Adipose tissue (tissue), 3 donors: Measurements from ENCODE around the gene CENATAC. TPM values are rescaled to one million over a fixed set of nuclear protein-coding genes. Genes with fewer than 3 reads are reported as not detected.
"Not testable (repeated sequence)": the region's sequence is repeated elsewhere in the genome, so short reads cannot be mapped to it uniquely, and the experiment has no call there.

Experiments used
- H3K27ac ChIP-seq: one replicate; pipeline ENCODE4 v1.5.1; 2013; ENCODE audit warnings: low read depth, low read length
- WGBS, 3 donors: extraction: QIAGEN DNeasy Blood & Tissue Kit; methylation state at CpG; one replicate each; pipeline ENCODE4 v1.1.7; 2013; 5-methylcytosine and 5-hydroxymethylcytosine counted together
- polyA plus RNA-seq, 3 donors: library from polyadenylated mRNA; stranded (reverse); fragments of 200-250 nt; gene quantifications; one replicate each; pipeline ENCODE4 v1.2.3, GENCODE V29; 2013
- donor health status: healthy with polysubstance abuse.
- donor health status: Bipolar disorder and iron deficiency.
- donor health status: healthy.

Gene CENATAC
- polyA plus RNA-seq, 3 donors, result 6.1 to 28.3 (median 13.7) TPM

- H3K27ac ChIP-seq, result no peak overlapping the region
- WGBS, 3 donors, result 90 to 95% (median 91%) methylated on average over 4 of the region's 4 CpGs
Observed at GRCh38 chr11:119041821-119042514, 44.0 kb downstream of the CENATAC start.

GRCh38 chr11:119042927-119043326 lies 45.0 kb downstream of the CENATAC start:
- WGBS, 3 donors, result 83 to 91% (median 91%) methylated on average over 9 of the region's 9 CpGs
- H3K27ac ChIP-seq, result no peak overlapping the region

- no peak overlapping the region for H3K27ac ChIP-seq
- 75 to 84% (median 79%) methylated on average over 6 of the region's 6 CpGs for WGBS, 3 donors
Observed at GRCh38 chr11:119044708-119045107, 46.8 kb downstream of the CENATAC start.

- H3K27ac ChIP-seq, result no peak overlapping the region
- WGBS, 3 donors, result 96 to 98% (median 97%) methylated on average over 6 of the region's 6 CpGs
Observed at GRCh38 chr11:119046489-119046888, 48.6 kb downstream of the CENATAC start.

- 95 to 98% (median 97%) methylated on average over 6 of the region's 6 CpGs for WGBS, 3 donors
- no peak overlapping the region for H3K27ac ChIP-seq
Observed at GRCh38 chr11:119047205-119047604, 49.3 kb downstream of the CENATAC start.

GRCh38 chr11:119048644-119049043 lies 50.7 kb downstream of the CENATAC start:
- H3K27ac ChIP-seq, result no peak overlapping the region
- WGBS, 3 donors, result 87 to 96% (median 91%) methylated on average over 9 of the region's 9 CpGs

GRCh38 chr11:119049081-119049480 lies 51.1 kb downstream of the CENATAC start:
- 87 to 91% (median 90%) methylated on average over 7 of the region's 7 CpGs for WGBS, 3 donors
- H3K27ac ChIP-seq, result no peak overlapping the region

- 80 to 85% (median 85%) methylated on average over 17 of the region's 17 CpGs for WGBS, 3 donors
- H3K27ac ChIP-seq, result no peak overlapping the region
Observed at GRCh38 chr11:119051440-119052162, 53.7 kb downstream of the CENATAC start.

- WGBS, 3 donors, result 91 to 94% (median 94%) methylated on average over 23 of the region's 23 CpGs
- H3K27ac ChIP-seq, result no peak overlapping the region
Observed at GRCh38 chr11:119052163-119052814, 54.4 kb downstream of the CENATAC start.

GRCh38 chr11:119054418-119054817 lies 56.5 kb downstream of the CENATAC start:
- 77 to 97% (median 93%) methylated on average over 10 of the region's 10 CpGs for WGBS, 3 donors
- H3K27ac ChIP-seq, result no peak overlapping the region

GRCh38 chr11:119055901-119056300 lies 58.0 kb downstream of the CENATAC start:
- H3K27ac ChIP-seq, result no peak overlapping the region
- WGBS, 3 donors, result 22 to 62% (median 57%) methylated on average over 6 of the region's 6 CpGs

GRCh38 chr11:119056421-119056999 lies 58.6 kb downstream of the CENATAC start:
- WGBS, 3 donors, result 0 to 1% (median 1%) methylated on average over 28 to 48 of the region's 48 CpGs
- no peak overlapping the region for H3K27ac ChIP-seq

- H3K27ac ChIP-seq, result peak within 1 kb of the TSS; percentile 23
- 0 to 1% (median 0%) methylated on average over 53 to 79 of the region's 79 CpGs for WGBS, 3 donors
Observed at GRCh38 chr11:119057000-119057769, 59.2 kb downstream of the CENATAC start, which contains the start of gene HYOU1. Gene HYOU1, minus strand, starts transcription at chr11:119057205. Its CDS starts 1,045 bp downstream, at chr11:119056160.

- WGBS, 3 donors, result 80 to 92% (median 85%) methylated on average over 10 to 29 of the region's 35 CpGs
- not testable (repeated sequence) for H3K27ac ChIP-seq
Observed at GRCh38 chr11:119059128-119059527, 61.2 kb downstream of the CENATAC start.

GRCh38 chr11:119061256-119061655 lies 63.3 kb downstream of the CENATAC start:
- WGBS, 3 donors, result 25 to 92% (median 88%) methylated on average over 1 to 3 of the region's 3 CpGs
- no peak overlapping the region for H3K27ac ChIP-seq

GRCh38 chr11:119062779-119063178 lies 64.8 kb downstream of the CENATAC start:
- 53 to 74% (median 63%) methylated on average over 5 of the region's 5 CpGs for WGBS, 3 donors
- H3K27ac ChIP-seq, result no peak overlapping the region

- 73 to 75% (median 74%) methylated on average over 4 of the region's 4 CpGs for WGBS, 3 donors
- H3K27ac ChIP-seq, result no peak overlapping the region
Observed at GRCh38 chr11:119065369-119065768, 67.4 kb downstream of the CENATAC start.
